HG03196 (cell line): ENCODE measurements around the gene PTH2R.
"Not testable (repeated sequence)": the region's sequence is repeated elsewhere in the genome, so short reads cannot be mapped to it uniquely, and the experiment has no call there.

Experiments used
- ATAC-seq: cut with Tn5 transposase; IDR thresholded peaks from one replicate; pipeline ENCODE4 v1.9.1; 2021; ENCODE audit not compliant: unreplicated experiment

Gene PTH2R

GRCh38 chr2:208482453-208483015 lies 75.9 kb downstream of the PTH2R start:
- not testable (repeated sequence) for ATAC-seq

GRCh38 chr2:208485390-208485789 lies 78.8 kb downstream of the PTH2R start:
- no peak for ATAC-seq

GRCh38 chr2:208488686-208489564 lies 82.3 kb downstream of the PTH2R start:
- ATAC-seq = no peak

GRCh38 chr2:208489687-208490086 lies 83.1 kb downstream of the PTH2R start:
- ATAC-seq = no peak

GRCh38 chr2:208490492-208490891 lies 83.9 kb downstream of the PTH2R start:
- no peak for ATAC-seq

- no peak for ATAC-seq
Observed at GRCh38 chr2:208491641-208492040, 85.0 kb downstream of the PTH2R start.

- ATAC-seq = no peak
Observed at GRCh38 chr2:208492069-208492468, 85.5 kb downstream of the PTH2R start.

- no peak for ATAC-seq
Observed at GRCh38 chr2:208493186-208493585, 86.6 kb downstream of the PTH2R start.

- ATAC-seq = no peak
Observed at GRCh38 chr2:208496129-208496528, 89.5 kb downstream of the PTH2R start.

- ATAC-seq = no peak
Observed at GRCh38 chr2:208501206-208501605, 94.6 kb downstream of the PTH2R start.

GRCh38 chr2:208502288-208502687 lies 95.7 kb downstream of the PTH2R start:
- ATAC-seq = no peak

- ATAC-seq = not testable (repeated sequence)
Observed at GRCh38 chr2:208505365-208505764, 98.8 kb downstream of the PTH2R start.

- no peak for ATAC-seq
Observed at GRCh38 chr2:208509586-208509985, 103.0 kb downstream of the PTH2R start.

- no peak for ATAC-seq
Observed at GRCh38 chr2:208511016-208511415, 104.4 kb downstream of the PTH2R start.

GRCh38 chr2:208511573-208511972 lies 105.0 kb downstream of the PTH2R start:
- ATAC-seq = no peak

- ATAC-seq = no peak
Observed at GRCh38 chr2:208515099-208515498, 108.5 kb downstream of the PTH2R start.

GRCh38 chr2:208523069-208523468 lies 116.5 kb downstream of the PTH2R start:
- not testable (repeated sequence) for ATAC-seq

- ATAC-seq = not testable (repeated sequence)
Observed at GRCh38 chr2:208525165-208525564, 118.6 kb downstream of the PTH2R start.

GRCh38 chr2:208529796-208530195 lies 123.2 kb downstream of the PTH2R start:
- no peak for ATAC-seq

- no peak for ATAC-seq
Observed at GRCh38 chr2:208531361-208531760, 124.8 kb downstream of the PTH2R start.

- ATAC-seq = not testable (repeated sequence)
Observed at GRCh38 chr2:208535578-208535977, 129.0 kb downstream of the PTH2R start.

- ATAC-seq = no peak
Observed at GRCh38 chr2:208541461-208541988, 134.9 kb downstream of the PTH2R start.
